Right atrium auricular region (tissue), 2 donors: Measurements from ENCODE around the gene GAA. TPM values are rescaled to one million over a fixed set of nuclear protein-coding genes. Genes with fewer than 3 reads are reported as not detected.

Source experiments
- DNase-seq: peaks from one replicate; pipeline ENCODE4 v3.0.0-alpha.2; 2019; ENCODE audit warnings: low spot score
- H3K27ac ChIP-seq, 2 donors: fragments of 200-600 bp; sonication (generic); 1 replicate in 1 of 2; 2 replicates in 1 of 2; pipeline ENCODE4 v1.5.1; 2016 to 2019
- H3K27me3 ChIP-seq, 2 donors: fragments of 200-600 bp; sonication (generic); one replicate each; pipeline versions ENCODE4 v1.5.1 to v1.6.0; 2017 to 2019
- H3K36me3 ChIP-seq: fragments of 200-600 bp; sonication (generic); one replicate; pipeline ENCODE4 v1.5.1; 2016
- H3K4me1 ChIP-seq, 2 donors: fragments of 200-600 bp; sonication (generic); one replicate each; pipeline versions ENCODE4 v1.5.1 to v1.6.0; 2017 to 2019
- H3K4me3 ChIP-seq, 2 donors: fragments of 200-600 bp; sonication (generic); 1 replicate in 1 of 2; 2 replicates in 1 of 2; pipeline ENCODE4 v1.5.1; 2017 to 2019; ENCODE audit warnings: mild to moderate bottlenecking in 1 of 2, moderate library complexity in 1 of 2
- H3K9me3 ChIP-seq, 2 donors: fragments of 200-600 bp; sonication (generic); one replicate each; pipeline ENCODE4 v1.5.1; 2019
- total RNA-seq, 2 donors: library from RNA; depleted of rRNA; stranded (reverse); fragments of >200 nt; gene quantifications; one replicate each; pipeline ENCODE4 v1.1.0, GENCODE V29; 2016
- TF ChIP-seq, protein P1 (sequence below), 2 donors: fragments of 200-600 bp; sonication (generic); IDR thresholded peaks; one replicate each; pipeline ENCODE4 v1.5.1; 2019; ENCODE audit warnings: antibody characterized with exemption in 2 of 2

The GAA gene
- total RNA-seq, 2 donors from 2014 or later = 54.8 to 99.1 TPM

DNA sequence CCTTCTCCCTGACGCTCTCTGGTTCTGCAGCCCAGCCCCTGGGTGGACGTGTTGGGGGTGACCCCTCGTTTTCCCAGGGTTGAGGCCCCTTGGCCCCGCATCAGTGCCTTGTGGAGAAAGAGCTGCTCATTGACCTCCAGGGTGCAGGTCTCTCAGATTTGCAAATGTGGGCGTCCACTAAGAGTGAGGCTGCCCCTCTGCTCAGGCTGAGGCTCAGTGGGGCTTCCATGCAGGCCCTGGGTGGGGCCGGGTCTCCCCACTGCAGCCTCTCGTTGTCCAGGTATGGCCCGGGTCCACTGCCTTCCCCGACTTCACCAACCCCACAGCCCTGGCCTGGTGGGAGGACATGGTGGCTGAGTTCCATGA lies 9.0 kb downstream of the GAA start:
- DNase-seq = no peak
- no peaks in the 10 kb centered on the region for H3K27me3 ChIP-seq
- H3K27ac ChIP-seq = no peak overlapping the region
- no peaks in the 10 kb centered on the region for H3K36me3 ChIP-seq
- no peaks in the 10 kb centered on the region for H3K9me3 ChIP-seq
- H3K4me1 ChIP-seq = no peaks in the 10 kb centered on the region
- TF ChIP-seq, protein P1, sequence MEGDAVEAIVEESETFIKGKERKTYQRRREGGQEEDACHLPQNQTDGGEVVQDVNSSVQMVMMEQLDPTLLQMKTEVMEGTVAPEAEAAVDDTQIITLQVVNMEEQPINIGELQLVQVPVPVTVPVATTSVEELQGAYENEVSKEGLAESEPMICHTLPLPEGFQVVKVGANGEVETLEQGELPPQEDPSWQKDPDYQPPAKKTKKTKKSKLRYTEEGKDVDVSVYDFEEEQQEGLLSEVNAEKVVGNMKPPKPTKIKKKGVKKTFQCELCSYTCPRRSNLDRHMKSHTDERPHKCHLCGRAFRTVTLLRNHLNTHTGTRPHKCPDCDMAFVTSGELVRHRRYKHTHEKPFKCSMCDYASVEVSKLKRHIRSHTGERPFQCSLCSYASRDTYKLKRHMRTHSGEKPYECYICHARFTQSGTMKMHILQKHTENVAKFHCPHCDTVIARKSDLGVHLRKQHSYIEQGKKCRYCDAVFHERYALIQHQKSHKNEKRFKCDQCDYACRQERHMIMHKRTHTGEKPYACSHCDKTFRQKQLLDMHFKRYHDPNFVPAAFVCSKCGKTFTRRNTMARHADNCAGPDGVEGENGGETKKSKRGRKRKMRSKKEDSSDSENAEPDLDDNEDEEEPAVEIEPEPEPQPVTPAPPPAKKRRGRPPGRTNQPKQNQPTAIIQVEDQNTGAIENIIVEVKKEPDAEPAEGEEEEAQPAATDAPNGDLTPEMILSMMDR (IDR thresholded peaks at IDR 0.05) = no peak
- H3K4me3 ChIP-seq = no peak overlapping the region

DNA sequence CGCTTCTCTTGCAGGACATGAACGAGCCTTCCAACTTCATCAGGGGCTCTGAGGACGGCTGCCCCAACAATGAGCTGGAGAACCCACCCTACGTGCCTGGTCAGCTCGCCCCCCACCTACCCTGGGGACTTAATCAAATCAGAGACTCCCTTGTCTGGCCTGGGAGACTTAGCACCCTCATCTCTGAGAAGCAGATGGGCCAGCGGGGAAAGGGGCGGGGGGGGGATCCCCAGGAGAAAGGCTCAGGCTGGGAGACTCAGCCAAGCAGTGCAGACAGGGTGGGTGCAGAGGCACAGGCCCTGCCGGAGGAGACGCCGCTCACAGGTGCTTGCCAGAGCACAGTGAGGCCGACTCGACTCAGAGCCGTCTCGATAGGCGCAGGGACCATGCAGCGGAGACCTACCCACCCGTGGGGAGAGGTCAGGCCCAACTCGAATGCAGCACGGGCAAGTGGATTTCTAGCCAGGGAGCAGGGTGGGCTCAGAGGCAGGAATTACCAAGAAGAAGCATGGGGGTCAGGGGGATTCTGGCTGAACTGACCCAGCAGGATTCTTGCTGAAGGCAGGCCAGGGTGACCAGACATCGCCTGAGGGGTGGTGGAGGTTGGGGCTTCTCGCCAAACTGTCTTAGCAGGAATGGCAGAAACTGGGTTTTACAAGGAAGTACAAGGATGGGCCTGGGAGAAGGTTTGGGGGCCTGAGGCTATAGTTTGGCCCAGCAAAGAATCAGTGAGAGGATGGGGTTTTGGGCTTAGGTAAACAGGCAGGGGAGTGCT lies 9.7 kb downstream of the GAA start:
- Histone ChIP-seq H3K27me3 (no peaks in the 10 kb centered on the region), H3K9me3 (no peaks in the 10 kb centered on the region), H3K4me3 (no peak overlapping the region), H3K4me1 (no peaks in the 10 kb centered on the region), H3K36me3 (no peaks in the 10 kb centered on the region), H3K27ac (no peak overlapping the region)
- DNase-seq = no peak
- TF ChIP-seq, protein P1 (IDR thresholded peaks at IDR 0.05) = no peak

- no peaks in the 10 kb centered on the region for H3K4me1 ChIP-seq
- H3K27me3 ChIP-seq = no peaks in the 10 kb centered on the region
- H3K36me3 ChIP-seq = no peaks in the 10 kb centered on the region
- H3K4me3 ChIP-seq = no peak overlapping the region
- no peak for DNase-seq
- H3K9me3 ChIP-seq = no peaks in the 10 kb centered on the region
- H3K27ac ChIP-seq = no peak overlapping the region
- TF ChIP-seq, protein P1 (IDR thresholded peaks at IDR 0.05) = no peak
These were observed 10.5 kb downstream of the GAA start for GRCh38 chr17:80111702-80112470.

GRCh38 chr17:80112471-80113032 lies 11.2 kb downstream of the GAA start:
- no peak overlapping the region for H3K27ac ChIP-seq

DNA sequence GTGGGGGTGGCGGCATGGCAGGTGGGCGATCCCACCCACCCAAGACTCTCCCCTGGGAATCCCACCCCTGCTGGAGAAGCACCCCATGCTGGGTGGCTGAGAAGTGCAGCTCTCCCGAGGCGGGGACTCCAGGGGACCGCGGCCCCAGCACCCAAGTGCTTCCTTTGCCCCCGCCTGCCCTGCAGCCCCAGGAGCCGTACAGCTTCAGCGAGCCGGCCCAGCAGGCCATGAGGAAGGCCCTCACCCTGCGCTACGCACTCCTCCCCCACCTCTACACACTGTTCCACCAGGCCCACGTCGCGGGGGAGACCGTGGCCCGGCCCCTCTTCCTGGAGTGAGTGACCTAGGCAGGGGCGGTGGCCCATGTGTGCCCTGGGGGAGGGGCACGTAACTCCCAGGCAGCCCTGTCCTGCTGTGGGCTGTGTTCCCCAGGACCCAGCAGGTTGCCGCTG lies 11.7 kb downstream of the GAA start:
- H3K4me1 ChIP-seq = no peaks in the 10 kb centered on the region
- H3K4me3 ChIP-seq = no peak overlapping the region
- H3K36me3 ChIP-seq = no peaks in the 10 kb centered on the region
- H3K9me3 ChIP-seq = no peaks in the 10 kb centered on the region
- H3K27ac ChIP-seq = no peak overlapping the region
- no peaks in the 10 kb centered on the region for H3K27me3 ChIP-seq
- TF ChIP-seq, protein P1 (IDR thresholded peaks at IDR 0.05) = no peak
- DNase-seq = no peak

More at GRCh38 chr17:80112471-80113032, 11.2 kb downstream of the GAA start:
- Histone ChIP-seq H3K4me3 (no peak overlapping the region), H3K36me3 (no peaks in the 10 kb centered on the region), H3K4me1 (no peaks in the 10 kb centered on the region), H3K27me3 (no peaks in the 10 kb centered on the region), H3K9me3 (no peaks in the 10 kb centered on the region)
- TF ChIP-seq, protein P1 (IDR thresholded peaks at IDR 0.05) = no peak
- no peak for DNase-seq
